ENCODE results near the gene ZNF740. TPM values are rescaled to one million over a fixed set of nuclear protein-coding genes. Genes with fewer than 3 reads are reported as not detected.

The ZNF740 gene
- total RNA-seq, 1 donor from 2014 or later: 46.8 TPM

DNA sequence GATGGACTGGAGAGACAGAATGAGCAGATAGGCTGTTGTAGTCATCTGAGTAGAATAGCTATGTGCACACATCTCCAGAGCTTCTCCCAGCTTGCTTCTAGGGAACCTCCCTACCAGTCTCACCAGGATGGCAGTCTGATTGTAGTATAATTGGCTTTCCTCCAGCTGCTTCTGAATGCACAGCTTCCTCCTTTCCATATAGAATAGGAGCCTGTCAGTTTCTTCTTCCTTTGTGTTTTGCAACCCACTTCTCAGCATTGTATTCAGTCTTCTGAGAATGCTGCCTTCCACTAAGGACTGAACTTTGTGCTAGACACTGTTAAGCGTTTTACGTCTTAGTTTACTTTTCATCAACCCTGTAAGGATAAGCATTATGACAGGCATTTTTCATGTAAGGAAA is 2.4 kb downstream of the ZNF740 start:
- peak; percentile 1 for ATAC-seq
- intact Hi-C loops (cut with DNase I): no loop called here

DNA sequence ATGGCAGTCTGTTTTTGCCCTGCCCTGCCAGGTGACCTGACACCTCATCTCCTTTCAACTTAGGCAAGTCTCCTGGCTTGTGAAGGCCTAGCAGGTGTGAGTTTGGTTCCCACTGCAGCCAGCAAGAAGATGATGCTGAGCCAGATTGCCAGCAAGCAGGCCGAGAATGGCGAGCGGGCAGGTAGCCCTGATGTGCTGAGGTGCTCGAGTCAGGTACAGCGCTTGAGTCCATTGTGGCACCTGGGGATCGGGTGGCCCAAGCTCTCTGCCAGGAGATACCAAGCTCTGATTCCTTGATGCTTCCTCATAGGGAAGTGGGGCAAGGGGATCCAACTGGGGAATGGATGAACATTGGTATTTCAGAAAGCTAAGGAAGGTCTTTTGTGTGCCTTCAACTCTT is 4.3 kb downstream of the ZNF740 start:
- ATAC-seq (no peak), DNase-seq (no peak)
- Histone ChIP-seq H3K4me1 (peaks cover 32% of the 10 kb centered on the region), H3K27ac (no peak overlapping the region), H3K9me3 (no peaks in the 10 kb centered on the region), H3K36me3 (peaks cover 66% of the 10 kb centered on the region), H3K4me3 (no peak overlapping the region), H3K27me3 (no peaks in the 10 kb centered on the region)
- intact Hi-C loops (cut with DNase I): no loop called here
- TF ChIP-seq, protein P1, sequence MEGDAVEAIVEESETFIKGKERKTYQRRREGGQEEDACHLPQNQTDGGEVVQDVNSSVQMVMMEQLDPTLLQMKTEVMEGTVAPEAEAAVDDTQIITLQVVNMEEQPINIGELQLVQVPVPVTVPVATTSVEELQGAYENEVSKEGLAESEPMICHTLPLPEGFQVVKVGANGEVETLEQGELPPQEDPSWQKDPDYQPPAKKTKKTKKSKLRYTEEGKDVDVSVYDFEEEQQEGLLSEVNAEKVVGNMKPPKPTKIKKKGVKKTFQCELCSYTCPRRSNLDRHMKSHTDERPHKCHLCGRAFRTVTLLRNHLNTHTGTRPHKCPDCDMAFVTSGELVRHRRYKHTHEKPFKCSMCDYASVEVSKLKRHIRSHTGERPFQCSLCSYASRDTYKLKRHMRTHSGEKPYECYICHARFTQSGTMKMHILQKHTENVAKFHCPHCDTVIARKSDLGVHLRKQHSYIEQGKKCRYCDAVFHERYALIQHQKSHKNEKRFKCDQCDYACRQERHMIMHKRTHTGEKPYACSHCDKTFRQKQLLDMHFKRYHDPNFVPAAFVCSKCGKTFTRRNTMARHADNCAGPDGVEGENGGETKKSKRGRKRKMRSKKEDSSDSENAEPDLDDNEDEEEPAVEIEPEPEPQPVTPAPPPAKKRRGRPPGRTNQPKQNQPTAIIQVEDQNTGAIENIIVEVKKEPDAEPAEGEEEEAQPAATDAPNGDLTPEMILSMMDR (IDR thresholded peaks at IDR 0.05): no peak

More for the DNA sequence above, 2.4 kb downstream of the ZNF740 start:
- no peaks in the 10 kb centered on the region for H3K9me3 ChIP-seq
- no peaks in the 10 kb centered on the region for H3K27me3 ChIP-seq
- H3K36me3 ChIP-seq: peaks cover 58% of the 10 kb centered on the region
- TF ChIP-seq, protein P1 (IDR thresholded peaks at IDR 0.05): no peak
- peaks cover 32% of the 10 kb centered on the region for H3K4me1 ChIP-seq
- no peak for DNase-seq
- H3K4me3 ChIP-seq: peak overlapping the region; percentile 2
- no peak overlapping the region for H3K27ac ChIP-seq

DNA sequence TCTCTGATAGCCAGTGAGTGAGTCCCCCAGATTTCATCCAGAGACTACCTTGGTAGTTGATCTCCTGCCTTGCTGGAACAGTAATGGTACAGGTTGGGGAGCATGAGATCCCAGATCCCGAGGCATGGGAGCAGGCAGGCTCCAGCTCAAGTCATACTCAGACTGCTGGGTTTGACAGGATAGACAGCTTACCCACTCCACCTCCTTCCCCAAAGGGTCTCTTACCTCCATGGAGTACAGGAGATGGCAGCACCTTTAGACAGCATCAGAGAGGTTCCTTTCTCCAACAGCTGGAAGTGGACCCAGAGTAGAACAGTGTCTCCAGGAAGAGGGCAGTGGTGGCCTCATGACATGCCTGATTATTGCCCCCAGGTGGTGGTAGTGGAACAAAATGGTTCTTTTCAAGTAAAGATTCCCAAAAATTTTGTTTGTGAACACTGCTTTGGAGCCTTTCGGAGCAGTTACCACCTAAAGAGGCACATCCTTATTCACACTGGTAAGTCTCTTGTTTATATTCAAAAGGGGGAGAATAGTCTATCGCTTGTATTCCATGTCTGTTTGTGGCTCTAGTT is 5.1 kb downstream of the ZNF740 start:
- ATAC-seq (no peak), DNase-seq (no peak)
- TF ChIP-seq, protein P1 (IDR thresholded peaks at IDR 0.05): no peak
- no peak overlapping the region for H3K27ac ChIP-seq
- H3K27me3 ChIP-seq: no peaks in the 10 kb centered on the region
- peaks cover 38% of the 10 kb centered on the region for H3K4me1 ChIP-seq
- H3K4me3 ChIP-seq: no peak overlapping the region
- no peaks in the 10 kb centered on the region for H3K9me3 ChIP-seq
- intact Hi-C loops (cut with DNase I): no loop called here
- H3K36me3 ChIP-seq: peaks cover 66% of the 10 kb centered on the region

DNA sequence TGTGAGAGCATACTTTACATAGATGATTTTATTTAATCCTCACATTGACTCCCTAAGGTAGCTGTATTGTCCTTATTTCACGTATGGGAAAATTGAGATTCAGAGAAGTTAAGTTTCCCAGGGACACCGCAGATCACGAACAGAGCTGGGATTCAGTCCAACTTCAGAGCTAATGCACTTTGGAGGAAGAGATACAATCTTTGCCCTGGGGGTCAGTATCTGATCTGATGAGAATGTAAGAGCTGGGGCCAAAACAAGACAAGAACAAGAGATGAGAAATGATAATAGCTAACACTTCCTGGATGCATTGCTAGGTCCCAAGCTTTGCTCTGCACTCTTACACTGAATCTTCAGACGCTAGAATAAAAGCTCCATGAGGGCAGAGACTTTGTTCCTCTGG is 6.2 kb downstream of the ZNF740 start:
- no peak for ATAC-seq
- no peaks in the 10 kb centered on the region for H3K27me3 ChIP-seq
- TF ChIP-seq, protein P1 (IDR thresholded peaks at IDR 0.05): no peak
- no peak overlapping the region for H3K27ac ChIP-seq
- intact Hi-C loops (cut with DNase I): no loop called here
- H3K9me3 ChIP-seq: no peaks in the 10 kb centered on the region
- H3K4me1 ChIP-seq: peaks cover 32% of the 10 kb centered on the region
- peaks cover 65% of the 10 kb centered on the region for H3K36me3 ChIP-seq
- H3K4me3 ChIP-seq: no peak overlapping the region
- DNase-seq: no peak

DNA sequence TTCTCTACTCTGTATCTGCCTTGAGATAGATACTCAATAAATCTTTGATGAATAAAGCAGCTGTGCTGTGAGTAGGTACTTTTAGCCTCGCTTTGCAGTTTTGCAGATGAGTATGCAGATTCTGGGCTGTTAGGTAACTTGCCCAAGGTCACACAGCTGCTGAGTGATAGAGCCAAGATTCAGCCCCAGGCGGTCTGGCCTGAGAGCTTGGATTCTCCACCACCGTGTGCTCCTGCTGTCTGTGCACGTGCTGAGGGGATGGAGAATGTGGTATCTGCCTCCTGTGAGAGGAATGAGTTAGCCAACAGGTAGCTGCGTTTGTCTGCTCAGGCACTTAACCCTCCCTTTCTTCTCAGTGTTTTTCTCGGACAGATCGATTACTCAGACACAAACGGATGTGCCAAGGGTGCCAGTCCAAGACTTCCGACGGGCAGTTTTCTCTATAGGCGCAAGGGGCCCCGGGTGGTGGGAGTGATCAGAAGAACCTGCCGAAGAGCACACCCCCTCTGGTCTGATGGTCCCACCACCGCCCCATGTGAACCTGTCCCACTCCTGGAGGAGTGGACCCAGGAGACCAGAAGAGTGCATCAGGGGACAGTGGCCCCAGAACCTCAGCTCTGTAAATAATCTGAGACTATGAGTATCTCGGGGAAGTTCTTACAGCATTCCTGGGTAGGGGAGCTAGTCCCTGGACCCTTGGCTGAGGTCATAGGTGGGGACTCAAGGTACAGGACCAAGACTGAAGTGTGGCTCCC is 6.8 kb downstream of the ZNF740 start:
- intact Hi-C loops (cut with DNase I): no loop called here
- peaks cover 26% of the 10 kb centered on the region for H3K4me1 ChIP-seq
- DNase-seq: no peak
- no peak overlapping the region for H3K27ac ChIP-seq
- H3K27me3 ChIP-seq: no peaks in the 10 kb centered on the region
- H3K4me3 ChIP-seq: no peak overlapping the region
- peaks cover 60% of the 10 kb centered on the region for H3K36me3 ChIP-seq
- no peaks in the 10 kb centered on the region for H3K9me3 ChIP-seq
- TF ChIP-seq, protein P1 (IDR thresholded peaks at IDR 0.05): no peak
- ATAC-seq: no peak

Measured in upper lobe of right lung (tissue), 1 donor.